GM12891 (cell line): ENCODE measurements around the gene SCART1.

ENCODE experiments used
- POLR2A ChIP-seq: IDR thresholded peaks from 2 replicates; pipeline ENCODE4 v1.6.1; 2011; ENCODE audit warnings: low read depth, low read length, control low read depth
- POLR2AphosphoS5 ChIP-seq: IDR thresholded peaks from 2 replicates; pipeline ENCODE4 v1.6.1; 2011; ENCODE audit warnings: low read depth, low read length, control low read depth
- TAF1 ChIP-seq: IDR thresholded peaks from 2 replicates; pipeline ENCODE4 v1.6.1; 2011; ENCODE audit warnings: low read depth, low read length, control low read depth

DNA sequence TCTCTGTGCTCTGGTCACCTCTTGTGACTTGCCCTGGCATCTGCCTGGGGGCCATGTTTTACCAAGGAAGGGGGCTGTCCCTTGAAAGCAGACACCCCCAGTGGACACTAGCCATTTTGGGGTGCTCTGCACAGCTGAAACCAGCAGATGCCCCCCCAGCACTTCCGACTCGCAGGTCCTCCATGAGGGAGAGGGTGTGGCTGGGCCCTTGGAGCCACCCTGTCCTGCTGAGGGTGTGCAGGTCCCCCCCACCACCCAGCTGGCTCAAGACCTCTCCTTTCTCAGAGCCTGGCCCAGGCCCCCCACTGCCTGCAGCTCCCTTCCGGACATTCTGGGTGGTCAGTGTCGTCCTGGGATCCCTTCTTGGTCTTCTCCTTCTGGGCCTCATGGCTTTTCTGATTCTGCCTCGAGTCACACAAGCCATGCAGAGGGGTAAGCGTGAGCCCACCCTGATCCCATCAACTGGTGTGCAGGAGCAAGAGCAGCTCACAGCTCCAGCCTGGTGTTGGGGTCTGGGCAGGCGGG is 12.3 kb downstream of the SCART1 start:
- TF ChIP-seq POLR2AphosphoS5 = no peak
- TF ChIP-seq TAF1 = no peak
- no peak for TF ChIP-seq POLR2A
